Keratinocyte (primary cell): Measurements from ENCODE around the gene BDKRB2. TPM values are rescaled to one million over a fixed set of nuclear protein-coding genes. Genes with fewer than 3 reads are reported as not detected.

Experiments
- DNase-seq: peaks from one replicate; pipeline ENCODE4 v3.0.0-alpha.2; 2011; ENCODE audit warnings: low read depth, missing footprints, low spot score
- FAIRE-seq: peaks from 2 replicates; lab custom pipeline; 2011; peaks lifted over from hg19 to GRCh38; lab: Jason Lieb, UNC
- H2AFZ ChIP-seq: 2 replicates; pipeline ENCODE4 v1.6.0; 2012; ENCODE audit warnings: low read length, control low read depth, inconsistent platforms; ENCODE audit not compliant: control insufficient read depth
- H3K27ac ChIP-seq: 2 replicates; pipeline ENCODE4 v1.5.1; 2011; ENCODE audit warnings: low read length; ENCODE audit not compliant: control insufficient read depth, insufficient read depth
- H3K27me3 ChIP-seq: 3 replicates; pipeline ENCODE4 v1.6.0; 2011; ENCODE audit warnings: low read length; ENCODE audit not compliant: control insufficient read depth, insufficient read depth; ENCODE audit errors: extremely low read depth
- H3K36me3 ChIP-seq, 2 experiments: 2 replicates in 1 of 2; 3 replicates in 1 of 2; pipeline ENCODE4 v1.5.1; 2011; ENCODE audit warnings: low read length in 2 of 2, mild to moderate bottlenecking in 1 of 2; ENCODE audit not compliant: control insufficient read depth in 2 of 2, insufficient read depth in 2 of 2; ENCODE audit errors: extremely low read depth in 1 of 2
- H3K4me1 ChIP-seq: 3 replicates; pipeline ENCODE4 v1.5.1; 2011; ENCODE audit warnings: low read length; ENCODE audit not compliant: control insufficient read depth, insufficient read depth; ENCODE audit errors: extremely low read depth
- H3K4me2 ChIP-seq: 3 replicates; pipeline ENCODE4 v1.6.0; 2011; ENCODE audit warnings: low read depth, low read length; ENCODE audit not compliant: control insufficient read depth, insufficient read depth; ENCODE audit errors: extremely low read depth
- H3K4me3 ChIP-seq, 3 experiments: fragments of 200-600 bp in 1 of 3; sonication (generic) in 1 of 3; 2 replicates in 2 of 3; 3 replicates in 1 of 3; pipeline ENCODE4 v1.5.1; 2011 to 2016; ENCODE audit warnings: low read length in 3 of 3, mild to moderate bottlenecking in 3 of 3, control low read depth in 2 of 3, inconsistent platforms in 1 of 3, low read depth in 1 of 3, mixed read lengths in 1 of 3, mixed run types in 1 of 3, moderate library complexity in 1 of 3; ENCODE audit not compliant: control insufficient read depth in 2 of 3, insufficient read depth in 2 of 3; ENCODE audit errors: extremely low read depth in 1 of 3
- H3K79me2 ChIP-seq: 2 replicates; pipeline ENCODE4 v1.6.0; 2012; ENCODE audit warnings: low read length; ENCODE audit not compliant: control insufficient read depth, insufficient read depth
- H3K9ac ChIP-seq: 3 replicates; pipeline ENCODE4 v1.6.0; 2011; ENCODE audit warnings: low read length; ENCODE audit not compliant: control insufficient read depth, insufficient read depth; ENCODE audit errors: extremely low read depth
- H3K9me1 ChIP-seq: 3 replicates; pipeline ENCODE4 v1.6.0; 2011; ENCODE audit warnings: low read length; ENCODE audit not compliant: control insufficient read depth, insufficient read depth; ENCODE audit errors: extremely low read depth
- H3K9me3 ChIP-seq: 2 replicates; pipeline ENCODE4 v1.5.1; 2012; ENCODE audit warnings: low read depth, low read length; ENCODE audit not compliant: control insufficient read depth
- H4K20me1 ChIP-seq: 3 replicates; pipeline ENCODE4 v1.6.0; 2011; ENCODE audit warnings: low read length; ENCODE audit not compliant: control insufficient read depth, insufficient read depth; ENCODE audit errors: extremely low read depth
- CTCF ChIP-seq, 3 experiments: IDR thresholded peaks in 1 of 3; conservative IDR thresholded peaks in 1 of 3; optimal IDR thresholded peaks in 1 of 3; 2 replicates in 2 of 3; 3 replicates in 1 of 3; pipeline versions ENCODE3 to v1.5.1; 2011; ENCODE audit warnings: low read length in 3 of 3, mild to moderate bottlenecking in 3 of 3, moderate library complexity in 2 of 3, control low read depth in 1 of 3, inconsistent platforms in 1 of 3; ENCODE audit not compliant: insufficient read depth in 2 of 3; ENCODE audit errors: extremely low read depth in 1 of 3
- EZH2 ChIP-seq: IDR thresholded peaks from one replicate; pipeline ENCODE4 v1.6.1; 2012; ENCODE audit warnings: inconsistent platforms, mild to moderate bottlenecking, low read length, moderate library complexity
- dilution Hi-C: fragments of 300-500 bp; cut with MboI; formaldehyde crosslinking; loops from one replicate; pipeline ENCODE4 v1.7.0; 2020; ENCODE audit warnings: low sequenced_read_pairs; ENCODE audit not compliant: extremely low pct_ligation_motif_present
- polyA plus RNA-seq, 5 experiments: library from polyadenylated mRNA; depleted of rRNA in 3 of 5; stranded (reverse) in 3 of 5; stranded (forward) in 1 of 5; unstranded in 1 of 5; fragments of >200 nt; gene quantifications; 1 replicate in 1 of 5; 2 replicates in 3 of 5; 3 replicates in 1 of 5; pipeline versions ENCODE4 v1.2.1 to v1.2.3, GENCODE V29; 2011 to 2012; ENCODE audit warnings: missing spikeins in 2 of 5, low read depth in 1 of 5, low replicate concordance in 1 of 5

BDKRB2 gene
- polyA plus RNA-seq, 1 donor (not counting 4 experiments of a cell fraction or from before 2014, with no cell fraction given) = 13.2 TPM

DNA sequence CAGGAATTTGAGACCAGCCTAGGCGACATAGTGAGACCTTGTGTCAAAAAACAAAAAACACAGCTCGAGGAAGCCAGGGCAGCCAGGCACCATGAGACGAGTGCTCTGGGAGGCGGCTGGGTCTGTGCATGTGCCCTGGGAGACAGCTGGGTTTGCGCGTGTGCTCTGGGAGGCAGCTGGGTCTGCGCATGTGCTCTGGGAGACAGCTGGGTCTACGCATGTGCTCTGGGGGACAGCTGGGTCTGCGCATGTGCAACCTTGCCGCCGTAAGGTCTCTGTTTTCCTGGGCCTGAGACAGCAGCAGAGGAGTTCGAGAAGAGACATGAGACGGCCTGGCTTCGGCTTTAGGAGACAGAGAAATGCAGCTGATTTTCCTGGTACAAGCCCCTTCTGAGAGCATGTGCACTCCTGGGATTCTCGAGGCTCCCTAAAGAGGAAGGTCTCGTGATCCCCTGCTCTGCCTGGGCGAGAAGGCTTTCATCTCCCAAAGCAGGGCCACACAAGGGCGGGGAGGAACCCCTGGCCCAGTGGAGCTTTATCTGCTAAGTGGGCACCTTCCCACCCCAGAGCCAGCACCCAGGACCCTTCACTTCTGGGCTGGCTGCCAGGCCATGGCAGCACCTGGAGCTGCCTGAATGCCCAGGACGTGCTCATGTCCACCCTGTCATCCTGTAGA lies 47.8 kb downstream of the BDKRB2 start:
- no peak overlapping the region for H3K4me2 ChIP-seq
- no peaks in the 10 kb centered on the region for H3K36me3 ChIP-seq
- no peaks in the 10 kb centered on the region for H3K27me3 ChIP-seq
- TF ChIP-seq EZH2 = no peak
- TF ChIP-seq CTCF (optimal IDR thresholded peaks at IDR 0.05 in 1 of 3, IDR thresholded peaks at IDR 0.05 in 1 of 3, conservative IDR thresholded peaks at IDR 0.05 in 1 of 3; ENCODE audit: extremely low read depth in 1 of 3, insufficient read depth in 2 of 3, low read length in 3 of 3) = no peak
- H3K4me1 ChIP-seq = peaks cover 34% of the 10 kb centered on the region
- H3K9me1 ChIP-seq = no peaks in the 10 kb centered on the region
- H3K4me3 ChIP-seq = no peak overlapping the region
- H3K9ac ChIP-seq = no peak overlapping the region
- no peak for DNase-seq
- H3K9me3 ChIP-seq = no peaks in the 10 kb centered on the region
- H3K27ac ChIP-seq = no peak overlapping the region
- H2AFZ ChIP-seq = no peak overlapping the region
- no peak for FAIRE-seq
- no peaks in the 10 kb centered on the region for H4K20me1 ChIP-seq
- dilution Hi-C loops = no loop called here
- no peaks in the 10 kb centered on the region for H3K79me2 ChIP-seq

DNA sequence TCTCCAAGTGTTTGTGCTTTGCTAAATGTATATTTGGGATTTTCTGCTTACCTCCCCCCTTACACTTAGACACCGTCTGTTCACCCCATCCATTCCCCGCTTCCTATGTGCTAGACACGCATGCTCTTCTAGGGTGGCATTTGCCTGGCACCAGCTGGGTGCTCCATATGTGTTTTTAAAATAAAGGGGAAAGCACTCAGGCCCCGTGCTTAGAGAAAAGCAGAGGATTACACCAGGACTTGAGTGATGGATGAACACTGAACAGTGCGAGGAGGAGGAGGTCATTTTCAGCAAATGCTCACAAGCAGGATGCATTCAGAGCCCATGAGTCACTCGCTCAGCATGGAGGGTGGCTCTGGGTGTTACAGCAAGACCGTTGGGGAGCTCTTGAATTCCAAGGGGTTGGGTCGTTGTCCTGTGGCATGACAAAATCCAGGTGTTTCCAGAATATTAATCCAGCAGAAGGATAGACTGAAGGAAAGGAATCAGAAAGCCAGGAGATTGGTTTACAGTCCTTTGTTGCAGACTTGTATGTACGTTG lies 48.4 kb downstream of the BDKRB2 start:
- Histone ChIP-seq H3K4me3 (no peak overlapping the region), H3K4me1 (peaks cover 34% of the 10 kb centered on the region), H3K9ac (no peak overlapping the region), H3K9me3 (no peaks in the 10 kb centered on the region), H3K36me3 (no peaks in the 10 kb centered on the region), H3K27me3 (no peaks in the 10 kb centered on the region), H3K27ac (no peak overlapping the region), H2AFZ (no peak overlapping the region), H3K79me2 (no peaks in the 10 kb centered on the region), H4K20me1 (no peaks in the 10 kb centered on the region), H3K9me1 (no peaks in the 10 kb centered on the region), H3K4me2 (no peak overlapping the region)
- FAIRE-seq (peak; percentile 90), DNase-seq (no peak)
- dilution Hi-C loops = no loop called here
- no peak for TF ChIP-seq CTCF (optimal IDR thresholded peaks at IDR 0.05 in 1 of 3, IDR thresholded peaks at IDR 0.05 in 1 of 3, conservative IDR thresholded peaks at IDR 0.05 in 1 of 3; ENCODE audit: extremely low read depth in 1 of 3, insufficient read depth in 2 of 3, low read length in 3 of 3)
- no peak for TF ChIP-seq EZH2
